ENCODE measurements around the gene CORIN.
A peak's percentile ranks its signal among the peaks of the same experiment; 100 is the strongest.

CORIN gene

GRCh38 chr4:47839259-47839658, 1.4 kb upstream of the CORIN start:
- H3K4me3 ChIP-seq (ENCODE audit: low read length) = no peak overlapping the region
- no peak overlapping the region for H3K27ac ChIP-seq (ENCODE audit: low read length)
- no peaks in the 10 kb centered on the region for H3F3A ChIP-seq (ENCODE audit: insufficient read depth, low read length)
- H3K9me3 ChIP-seq (replicated peaks; ENCODE audit: insufficient read depth, low read length) = no peaks in the 10 kb centered on the region
- H3K9me2 ChIP-seq (replicated peaks; ENCODE audit: insufficient read depth, low read length) = no peaks in the 10 kb centered on the region
- no peak overlapping the region for H2AFZ ChIP-seq (ENCODE audit: low read length)
- DNase-seq = peak; percentile 41
- H3K4me2 ChIP-seq (ENCODE audit: low read depth, low read length) = no peak overlapping the region
- H3K36me3 ChIP-seq (replicated peaks; ENCODE audit: insufficient read depth, low read length) = no peaks in the 10 kb centered on the region
- no peaks in the 10 kb centered on the region for H3K79me2 ChIP-seq (ENCODE audit: low read length)
- H3K27me3 ChIP-seq (replicated peaks; ENCODE audit: insufficient read depth, low read length) = 0 out of 2 replicates have a peak, but pooled peaks cover 5% of the 10 kb centered on the region
- no peak overlapping the region for H3K9ac ChIP-seq (ENCODE audit: low read length)
- H4K20me1 ChIP-seq (ENCODE audit: insufficient read depth, low read length) = no peaks in the 10 kb centered on the region
- TF ChIP-seq EZH2 (optimal IDR thresholded peaks at IDR 0.05; ENCODE audit: low read depth, low read length) (no peak), CTCF (IDR thresholded peaks at IDR 0.05; ENCODE audit: low read length) (peak; percentile 51), EZH2phosphoT487 (IDR thresholded peaks at IDR 0.05; ENCODE audit: low read length) (no peak)
- peaks cover 8% of the 10 kb centered on the region for H3K4me1 ChIP-seq (ENCODE audit: low read length)

GRCh38 chr4:47838445-47838844, 578 bp upstream of the CORIN start:
- Histone ChIP-seq H3K9me3 (replicated peaks; ENCODE audit: insufficient read depth, low read length) (no peaks in the 10 kb centered on the region), H4K20me1 (ENCODE audit: insufficient read depth, low read length) (no peaks in the 10 kb centered on the region), H3K27ac (ENCODE audit: low read length) (no peak overlapping the region), H3K79me2 (ENCODE audit: low read length) (no peaks in the 10 kb centered on the region), H3K36me3 (replicated peaks; ENCODE audit: insufficient read depth, low read length) (no peaks in the 10 kb centered on the region), H3K9ac (ENCODE audit: low read length) (no peak overlapping the region), H2AFZ (ENCODE audit: low read length) (no peak overlapping the region), H3K9me2 (replicated peaks; ENCODE audit: insufficient read depth, low read length) (no peaks in the 10 kb centered on the region), H3K4me1 (ENCODE audit: low read length) (peaks cover 8% of the 10 kb centered on the region), H3K4me2 (ENCODE audit: low read depth, low read length) (no peak overlapping the region), H3K4me3 (ENCODE audit: low read length) (no peak overlapping the region), H3F3A (ENCODE audit: insufficient read depth, low read length) (no peaks in the 10 kb centered on the region), H3K27me3 (replicated peaks; ENCODE audit: insufficient read depth, low read length) (0 out of 2 replicates have a peak, but pooled peaks cover 5% of the 10 kb centered on the region)
- no peak for TF ChIP-seq CTCF (IDR thresholded peaks at IDR 0.05; ENCODE audit: low read length)
- TF ChIP-seq EZH2phosphoT487 (IDR thresholded peaks at IDR 0.05; ENCODE audit: low read length) = no peak
- no peak for TF ChIP-seq EZH2 (optimal IDR thresholded peaks at IDR 0.05; ENCODE audit: low read depth, low read length)
- no peak for DNase-seq

- Histone ChIP-seq H3K27ac (ENCODE audit: low read length) (no peak overlapping the region), H3K4me1 (ENCODE audit: low read length) (peaks cover 8% of the 10 kb centered on the region), H3K9me2 (replicated peaks; ENCODE audit: insufficient read depth, low read length) (no peaks in the 10 kb centered on the region), H3K4me3 (ENCODE audit: low read length) (peak overlapping the region; percentile 65), H3K27me3 (replicated peaks; ENCODE audit: insufficient read depth, low read length) (0 out of 2 replicates have a peak, but pooled peaks cover 5% of the 10 kb centered on the region), H3K36me3 (replicated peaks; ENCODE audit: insufficient read depth, low read length) (no peaks in the 10 kb centered on the region), H3K4me2 (ENCODE audit: low read depth, low read length) (peak overlapping the region; percentile 93), H3K79me2 (ENCODE audit: low read length) (no peaks in the 10 kb centered on the region), H3K9ac (ENCODE audit: low read length) (peak overlapping the region; percentile 16; the same call in 1 of the 2 replicates), H3F3A (ENCODE audit: insufficient read depth, low read length) (no peaks in the 10 kb centered on the region), H4K20me1 (ENCODE audit: insufficient read depth, low read length) (no peaks in the 10 kb centered on the region), H2AFZ (ENCODE audit: low read length) (peak overlapping the region; percentile 79), H3K9me3 (replicated peaks; ENCODE audit: insufficient read depth, low read length) (no peaks in the 10 kb centered on the region)
- TF ChIP-seq EZH2 (optimal IDR thresholded peaks at IDR 0.05; ENCODE audit: low read depth, low read length) (no peak), CTCF (IDR thresholded peaks at IDR 0.05; ENCODE audit: low read length) (no peak), EZH2phosphoT487 (IDR thresholded peaks at IDR 0.05; ENCODE audit: low read length) (no peak)
- no peak for DNase-seq
These were observed 566 bp downstream of the CORIN start for GRCh38 chr4:47837094-47837907.

All from MM.1S (cell line).